Mesothelial cell of epicardium (in vitro differentiated cells): ENCODE results near the gene PPP1CB. TPM values are rescaled to one million over a fixed set of nuclear protein-coding genes. Genes with fewer than 3 reads are reported as not detected.

Experiments
- DNase-seq, 2 experiments: peaks; one replicate each; pipeline ENCODE4 v3.0.0; 2021; ENCODE audit warnings: low spot score in 2 of 2; ENCODE audit not compliant: unreplicated experiment in 2 of 2
- H3K27ac Mint-ChIP-seq: 2 replicates; pipeline ENCODE4 v1.8.0; 2021; ENCODE audit warnings: mixed read lengths
- H3K27me3 Mint-ChIP-seq: 2 replicates; pipeline ENCODE4 v1.8.0; 2021; ENCODE audit warnings: low read depth, mixed read lengths
- H3K36me3 Mint-ChIP-seq: 2 replicates; pipeline ENCODE4 v1.8.0; 2021; ENCODE audit warnings: mixed read lengths
- H3K4me1 Mint-ChIP-seq: 2 replicates; pipeline ENCODE4 v1.8.0; 2021; ENCODE audit warnings: mixed read lengths
- H3K4me3 Mint-ChIP-seq: 2 replicates; pipeline ENCODE4 v1.8.0; 2021; ENCODE audit warnings: mild to moderate bottlenecking, moderate library complexity, mixed read lengths
- H3K9me3 Mint-ChIP-seq: 2 replicates; pipeline ENCODE4 v1.8.0; 2021; ENCODE audit warnings: mixed read lengths
- total RNA-seq: library from RNA; stranded (reverse); gene quantifications from 3 replicates; pipeline ENCODE4 v1.2.1, GENCODE V29; 2021
- TF ChIP-seq, protein P1 (sequence below): fragments of 200-600 bp; sonication (generic); IDR thresholded peaks from one replicate; pipeline ENCODE4 v1.5.0; 2021; ENCODE audit warnings: antibody characterized with exemption; ENCODE audit not compliant: unreplicated experiment

PPP1CB gene
- total RNA-seq, 1 donor from 2014 or later = 161 TPM

- DNase-seq = peak in 1 of 2 experiments; percentile 62
- H3K27me3 Mint-ChIP-seq = no peaks in the 10 kb centered on the region
- H3K9me3 Mint-ChIP-seq = no peaks in the 10 kb centered on the region
- H3K4me3 Mint-ChIP-seq = no peak overlapping the region
- TF ChIP-seq, protein P1, sequence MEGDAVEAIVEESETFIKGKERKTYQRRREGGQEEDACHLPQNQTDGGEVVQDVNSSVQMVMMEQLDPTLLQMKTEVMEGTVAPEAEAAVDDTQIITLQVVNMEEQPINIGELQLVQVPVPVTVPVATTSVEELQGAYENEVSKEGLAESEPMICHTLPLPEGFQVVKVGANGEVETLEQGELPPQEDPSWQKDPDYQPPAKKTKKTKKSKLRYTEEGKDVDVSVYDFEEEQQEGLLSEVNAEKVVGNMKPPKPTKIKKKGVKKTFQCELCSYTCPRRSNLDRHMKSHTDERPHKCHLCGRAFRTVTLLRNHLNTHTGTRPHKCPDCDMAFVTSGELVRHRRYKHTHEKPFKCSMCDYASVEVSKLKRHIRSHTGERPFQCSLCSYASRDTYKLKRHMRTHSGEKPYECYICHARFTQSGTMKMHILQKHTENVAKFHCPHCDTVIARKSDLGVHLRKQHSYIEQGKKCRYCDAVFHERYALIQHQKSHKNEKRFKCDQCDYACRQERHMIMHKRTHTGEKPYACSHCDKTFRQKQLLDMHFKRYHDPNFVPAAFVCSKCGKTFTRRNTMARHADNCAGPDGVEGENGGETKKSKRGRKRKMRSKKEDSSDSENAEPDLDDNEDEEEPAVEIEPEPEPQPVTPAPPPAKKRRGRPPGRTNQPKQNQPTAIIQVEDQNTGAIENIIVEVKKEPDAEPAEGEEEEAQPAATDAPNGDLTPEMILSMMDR = peak; percentile 65
- H3K27ac Mint-ChIP-seq = no peak overlapping the region
- no peaks in the 10 kb centered on the region for H3K36me3 Mint-ChIP-seq
- H3K4me1 Mint-ChIP-seq = no peaks in the 10 kb centered on the region
These were observed 69.8 kb downstream of the PPP1CB start for GRCh38 chr2:28821295-28821958.

DNA sequence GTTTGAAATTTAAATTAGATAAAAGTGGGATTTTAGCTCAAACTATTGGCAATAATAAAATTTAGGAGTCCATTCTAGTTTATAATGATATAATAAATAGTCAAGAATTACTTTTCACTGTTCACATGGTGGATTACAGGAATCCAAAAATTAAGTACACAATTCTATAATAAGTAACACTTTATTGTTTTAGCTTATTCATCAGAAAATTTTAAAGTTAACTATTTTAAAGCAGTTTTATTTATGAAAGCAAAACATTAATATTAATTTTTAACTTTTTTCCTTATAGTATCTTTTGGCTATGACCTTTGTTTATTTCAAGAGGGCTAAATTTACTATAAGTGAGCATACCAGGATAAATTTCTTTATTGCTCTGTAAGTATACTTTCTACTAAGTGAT is 70.4 kb downstream of the PPP1CB start:
- H3K4me1 Mint-ChIP-seq = no peaks in the 10 kb centered on the region
- H3K36me3 Mint-ChIP-seq = no peaks in the 10 kb centered on the region
- H3K9me3 Mint-ChIP-seq = no peaks in the 10 kb centered on the region
- H3K4me3 Mint-ChIP-seq = no peak overlapping the region
- H3K27me3 Mint-ChIP-seq = no peaks in the 10 kb centered on the region
- TF ChIP-seq, protein P1 = no peak
- H3K27ac Mint-ChIP-seq = no peak overlapping the region
- no peak for DNase-seq

DNA sequence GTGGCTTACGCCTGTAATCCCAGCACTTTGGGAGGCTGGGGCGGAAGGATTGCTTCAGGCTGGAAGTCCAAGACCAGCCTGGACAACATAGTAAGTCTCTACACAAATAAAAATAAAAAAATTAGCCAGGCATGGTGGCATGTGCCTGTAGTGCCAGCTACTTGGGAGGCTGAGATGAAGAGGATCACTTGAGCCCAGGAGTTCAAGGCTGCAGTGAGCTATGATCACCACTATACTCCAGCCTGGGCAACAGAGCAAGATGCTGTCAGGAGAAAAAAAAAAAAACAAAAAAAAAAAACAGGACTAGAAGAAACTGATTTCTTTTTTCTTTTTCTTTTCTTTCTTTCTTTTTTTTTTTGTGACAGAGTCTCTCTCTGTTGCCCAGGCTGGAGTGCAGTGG is 72.6 kb downstream of the PPP1CB start:
- Mint-ChIP-seq H3K27me3 (no peaks in the 10 kb centered on the region), H3K4me3 (no peak overlapping the region), H3K36me3 (no peaks in the 10 kb centered on the region), H3K27ac (no peak overlapping the region), H3K4me1 (no peaks in the 10 kb centered on the region), H3K9me3 (no peaks in the 10 kb centered on the region)
- TF ChIP-seq, protein P1 = no peak
- DNase-seq = no peak

DNA sequence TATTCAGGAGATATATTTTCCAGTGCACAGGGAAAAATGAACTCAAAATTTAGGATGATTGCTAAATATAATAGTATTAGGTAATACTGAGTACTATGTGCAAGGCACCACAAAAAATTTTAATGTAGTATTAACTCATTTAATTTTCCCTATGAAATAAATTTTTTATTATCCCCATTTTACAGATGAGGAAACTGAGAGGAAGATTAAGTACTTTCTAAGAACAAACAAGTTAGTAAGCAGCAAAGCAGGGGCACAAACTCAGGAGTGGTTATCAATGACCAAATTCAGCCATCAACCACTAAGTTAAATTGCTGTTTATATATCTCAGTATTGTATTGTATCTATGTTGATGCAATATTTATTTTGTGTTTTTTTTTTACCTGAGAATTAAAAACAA is 73.2 kb downstream of the PPP1CB start:
- Mint-ChIP-seq H3K36me3 (no peaks in the 10 kb centered on the region), H3K27ac (no peak overlapping the region), H3K9me3 (no peaks in the 10 kb centered on the region), H3K4me3 (no peak overlapping the region), H3K27me3 (no peaks in the 10 kb centered on the region), H3K4me1 (no peaks in the 10 kb centered on the region)
- no peak for DNase-seq
- TF ChIP-seq, protein P1 = no peak

DNA sequence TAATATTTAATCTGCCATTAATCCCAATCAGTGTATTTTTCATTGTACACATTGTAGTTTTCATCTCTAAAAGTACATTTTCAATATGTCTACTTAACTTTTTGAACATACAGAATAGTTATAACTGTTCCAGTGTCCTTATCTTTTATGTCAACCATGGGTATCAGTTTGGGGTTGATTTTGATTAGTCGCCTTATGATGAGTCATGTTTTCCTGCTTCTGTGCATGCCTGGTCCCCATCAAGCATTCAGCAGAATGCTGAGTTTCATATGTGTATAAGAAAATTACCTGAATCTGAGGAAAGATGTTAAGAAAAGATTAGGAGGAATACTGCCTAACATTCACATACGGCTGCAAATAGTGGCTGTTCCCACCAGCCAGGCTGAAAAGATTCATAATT is 76.8 kb downstream of the PPP1CB start:
- no peaks in the 10 kb centered on the region for H3K36me3 Mint-ChIP-seq
- no peaks in the 10 kb centered on the region for H3K9me3 Mint-ChIP-seq
- H3K27ac Mint-ChIP-seq = no peak overlapping the region
- TF ChIP-seq, protein P1 = no peak
- no peak overlapping the region for H3K4me3 Mint-ChIP-seq
- H3K4me1 Mint-ChIP-seq = no peaks in the 10 kb centered on the region
- no peaks in the 10 kb centered on the region for H3K27me3 Mint-ChIP-seq
- no peak for DNase-seq
